ENCODE measurements around the gene PRDM5. TPM values are rescaled to one million over a fixed set of nuclear protein-coding genes. Genes with fewer than 3 reads are reported as not detected.

Gene PRDM5
- total and polyA plus RNA-seq, 12 donors, result 3.4 to 26.1 (median 12.3) TPM

DNA sequence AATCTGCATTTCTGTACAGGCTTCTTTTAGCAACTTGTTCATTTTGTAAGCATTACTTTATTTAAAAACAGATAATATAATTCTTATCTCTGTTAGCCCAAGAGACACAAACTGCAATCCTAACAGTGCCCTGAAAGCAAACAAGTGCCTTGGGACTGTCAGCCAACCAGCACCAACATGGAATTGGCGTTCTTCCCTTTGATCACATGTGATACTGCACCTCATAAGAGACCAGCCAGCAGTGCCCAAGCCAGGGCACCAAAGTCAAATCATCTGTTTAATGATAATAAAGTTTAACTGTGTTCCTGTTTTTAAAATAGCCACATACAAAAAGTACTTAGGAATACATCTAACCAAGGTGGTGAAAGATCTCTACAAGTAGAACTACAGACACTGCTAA is 223.2 kb downstream of the PRDM5 start:
- 80 to 98% (median 92%) methylated on average over 1 of the region's 1 CpG for WGBS, 4 donors
- Histone ChIP-seq H3K4me1 (replicated peaks in 1 of 2) (no peaks in the 10 kb centered on the region), H3K27me3 (no peaks in the 10 kb centered on the region), H3K36me3 (replicated peaks in 1 of 2) (no peaks in the 10 kb centered on the region), H3K4me3 (no peak overlapping the region), H3K27ac (no peak overlapping the region), H3K9me3 (replicated peaks in 1 of 3) (no peaks in the 10 kb centered on the region)
- no peak for TF ChIP-seq CTCF (IDR thresholded peaks at IDR 0.05)
- TF ChIP-seq POLR2A (IDR thresholded peaks at IDR 0.05), result no peak
- intact Hi-C loops (cut with DNase I), result no loop called here
- no peak for DNase-seq

- no peaks in the 10 kb centered on the region for H3K36me3 ChIP-seq (replicated peaks in 1 of 2)
- intact Hi-C loops (cut with DNase I), result no loop called here
- H3K4me1 ChIP-seq (replicated peaks in 1 of 2), result peaks cover 0 to 7% of the 10 kb centered on the region in 2 donors
- no peaks in the 10 kb centered on the region for H3K9me3 ChIP-seq (replicated peaks in 1 of 3)
- 15 to 23% (median 19%) methylated on average over 2 of the region's 2 CpGs for WGBS, 4 donors
- DNase-seq, result peak in 6 of 7 donors; percentile 18 to 34 (median 25)
- no peak overlapping the region for H3K27ac ChIP-seq
- no peak overlapping the region for H3K4me3 ChIP-seq
- TF ChIP-seq POLR2A (IDR thresholded peaks at IDR 0.05) (no peak), CTCF (IDR thresholded peaks at IDR 0.05) (no peak)
- no peaks in the 10 kb centered on the region for H3K27me3 ChIP-seq
Measured at GRCh38 chr4:120694973-120695372, 227.6 kb downstream of the PRDM5 start.

DNA sequence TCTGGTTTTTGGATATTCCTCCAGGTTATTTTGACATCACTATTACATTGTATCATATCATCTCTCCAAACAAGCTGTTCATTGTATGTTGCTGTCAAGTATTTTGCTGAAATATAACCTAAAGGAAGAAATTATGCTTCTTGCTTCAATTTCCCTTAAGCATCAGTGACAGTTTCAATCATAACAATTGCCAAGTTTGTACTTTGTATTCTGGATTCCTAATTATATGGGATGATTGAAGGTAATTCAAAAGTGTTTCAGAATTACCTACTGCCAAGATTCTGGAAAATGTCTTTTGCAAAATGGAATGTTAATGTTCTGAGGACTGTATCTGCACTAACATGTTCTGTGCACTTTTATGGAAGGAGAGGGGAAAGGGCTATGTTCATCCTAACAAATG is 228.7 kb downstream of the PRDM5 start:
- Histone ChIP-seq H3K4me1 (replicated peaks in 1 of 2) (peaks cover 0 to 7% of the 10 kb centered on the region in 2 donors), H3K36me3 (replicated peaks in 1 of 2) (no peaks in the 10 kb centered on the region), H3K4me3 (no peak overlapping the region), H3K27ac (no peak overlapping the region), H3K27me3 (no peaks in the 10 kb centered on the region), H3K9me3 (replicated peaks in 1 of 3) (no peaks in the 10 kb centered on the region)
- no peak for DNase-seq
- TF ChIP-seq CTCF (IDR thresholded peaks at IDR 0.05) (no peak), POLR2A (IDR thresholded peaks at IDR 0.05) (no peak)
- intact Hi-C loops (cut with DNase I), result no loop called here

- peaks cover 0 to 7% of the 10 kb centered on the region in 2 donors for H3K4me1 ChIP-seq (replicated peaks in 1 of 2)
- intact Hi-C loops (cut with DNase I), result no loop called here
Measured at GRCh38 chr4:120692964-120693363, 229.6 kb downstream of the PRDM5 start.

More at GRCh38 chr4:120692964-120693363, 229.6 kb downstream of the PRDM5 start:
- peak overlapping the region in 1 of 4 donors; percentile 20 for H3K4me3 ChIP-seq
- no peaks in the 10 kb centered on the region for H3K27me3 ChIP-seq
- DNase-seq, result peak in 6 of 7 donors; percentile 39 to 57 (median 46)
- 32 to 41% (median 35%) methylated on average over 2 of the region's 2 CpGs for WGBS, 4 donors
- no peaks in the 10 kb centered on the region for H3K36me3 ChIP-seq (replicated peaks in 1 of 2)
- no peak overlapping the region for H3K27ac ChIP-seq
- H3K9me3 ChIP-seq (replicated peaks in 1 of 3), result no peaks in the 10 kb centered on the region
- TF ChIP-seq POLR2A (IDR thresholded peaks at IDR 0.05) (no peak), CTCF (IDR thresholded peaks at IDR 0.05) (no peak)
